Kidney epithelial cell (primary cell): Measurements from ENCODE around the gene SLC23A3. TPM values are rescaled to one million over a fixed set of nuclear protein-coding genes. Genes with fewer than 3 reads are reported as not detected.

Experiments used
- DNase-seq: peaks from one replicate; pipeline ENCODE4 v3.0.0-alpha.2; 2010; ENCODE audit warnings: low read depth
- H3K27me3 ChIP-seq: 2 replicates; pipeline ENCODE4 v1.6.0; 2011; ENCODE audit warnings: low read length; ENCODE audit not compliant: control insufficient read depth, insufficient read depth
- H3K36me3 ChIP-seq: 2 replicates; pipeline ENCODE4 v1.5.1; 2011; ENCODE audit warnings: low read length; ENCODE audit not compliant: control insufficient read depth, insufficient read depth
- H3K4me3 ChIP-seq: 2 replicates; pipeline ENCODE4 v1.5.1; 2011; ENCODE audit warnings: low read depth, mild to moderate bottlenecking, control low read depth, low read length
- total RNA-seq: library from RNA; depleted of rRNA; stranded (reverse); fragments of >200 nt; gene quantifications from 2 replicates; pipeline ENCODE4 v1.2.3, GENCODE V29; 2015
- TF ChIP-seq, protein P1 (sequence below): IDR thresholded peaks from 2 replicates; pipeline ENCODE4 v1.5.1; 2011; ENCODE audit warnings: mild to moderate bottlenecking, moderate library complexity, low read length, control low read depth, inconsistent platforms; ENCODE audit not compliant: insufficient read depth, poor library complexity, severe bottlenecking

SLC23A3 gene
- total RNA-seq, 1 donor from 2014 or later = 0.84 TPM

DNA sequence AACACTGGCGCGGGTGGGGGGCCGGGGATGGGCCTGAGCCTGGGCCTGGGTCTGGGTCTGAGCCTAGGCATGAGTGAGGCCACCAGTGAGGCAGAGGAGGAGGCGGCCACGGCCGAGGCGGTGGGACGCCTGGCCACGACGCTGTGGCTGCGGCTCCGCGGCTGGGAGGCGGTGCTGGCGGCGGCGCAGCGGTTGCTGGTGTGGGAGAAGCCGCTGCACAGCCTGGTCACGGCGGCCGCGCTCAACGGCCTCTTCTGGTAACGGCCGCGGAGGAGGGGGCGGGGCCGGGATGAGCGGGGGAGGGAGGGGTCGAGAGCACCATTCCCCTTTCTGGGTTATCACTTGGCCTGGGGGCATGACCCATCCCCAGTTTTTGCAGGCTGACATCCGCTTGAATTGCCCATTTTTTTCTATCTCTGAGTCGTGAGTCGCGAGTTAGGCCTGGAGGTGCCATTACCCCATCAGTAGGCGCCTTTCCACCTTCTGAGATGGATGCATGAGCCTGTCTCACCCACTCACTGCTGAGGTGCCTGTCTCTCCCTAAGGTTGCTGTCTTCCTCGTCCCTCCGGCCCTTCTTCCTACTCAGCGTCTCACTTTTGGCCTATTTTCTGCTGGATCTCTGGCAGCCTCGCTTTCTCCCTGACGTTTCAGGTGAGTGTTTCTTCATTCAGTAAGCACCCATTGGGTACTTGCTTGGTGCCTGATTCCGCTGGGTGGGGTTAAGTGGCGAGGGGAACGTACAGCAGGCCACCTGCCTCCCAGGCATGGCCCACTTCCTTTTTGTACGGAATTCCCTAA is 8.7 kb upstream of the SLC23A3 start:
- H3K4me3 ChIP-seq = peak overlapping the region; percentile 63
- DNase-seq = no peak
- TF ChIP-seq, protein P1, sequence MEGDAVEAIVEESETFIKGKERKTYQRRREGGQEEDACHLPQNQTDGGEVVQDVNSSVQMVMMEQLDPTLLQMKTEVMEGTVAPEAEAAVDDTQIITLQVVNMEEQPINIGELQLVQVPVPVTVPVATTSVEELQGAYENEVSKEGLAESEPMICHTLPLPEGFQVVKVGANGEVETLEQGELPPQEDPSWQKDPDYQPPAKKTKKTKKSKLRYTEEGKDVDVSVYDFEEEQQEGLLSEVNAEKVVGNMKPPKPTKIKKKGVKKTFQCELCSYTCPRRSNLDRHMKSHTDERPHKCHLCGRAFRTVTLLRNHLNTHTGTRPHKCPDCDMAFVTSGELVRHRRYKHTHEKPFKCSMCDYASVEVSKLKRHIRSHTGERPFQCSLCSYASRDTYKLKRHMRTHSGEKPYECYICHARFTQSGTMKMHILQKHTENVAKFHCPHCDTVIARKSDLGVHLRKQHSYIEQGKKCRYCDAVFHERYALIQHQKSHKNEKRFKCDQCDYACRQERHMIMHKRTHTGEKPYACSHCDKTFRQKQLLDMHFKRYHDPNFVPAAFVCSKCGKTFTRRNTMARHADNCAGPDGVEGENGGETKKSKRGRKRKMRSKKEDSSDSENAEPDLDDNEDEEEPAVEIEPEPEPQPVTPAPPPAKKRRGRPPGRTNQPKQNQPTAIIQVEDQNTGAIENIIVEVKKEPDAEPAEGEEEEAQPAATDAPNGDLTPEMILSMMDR = no peak

DNA sequence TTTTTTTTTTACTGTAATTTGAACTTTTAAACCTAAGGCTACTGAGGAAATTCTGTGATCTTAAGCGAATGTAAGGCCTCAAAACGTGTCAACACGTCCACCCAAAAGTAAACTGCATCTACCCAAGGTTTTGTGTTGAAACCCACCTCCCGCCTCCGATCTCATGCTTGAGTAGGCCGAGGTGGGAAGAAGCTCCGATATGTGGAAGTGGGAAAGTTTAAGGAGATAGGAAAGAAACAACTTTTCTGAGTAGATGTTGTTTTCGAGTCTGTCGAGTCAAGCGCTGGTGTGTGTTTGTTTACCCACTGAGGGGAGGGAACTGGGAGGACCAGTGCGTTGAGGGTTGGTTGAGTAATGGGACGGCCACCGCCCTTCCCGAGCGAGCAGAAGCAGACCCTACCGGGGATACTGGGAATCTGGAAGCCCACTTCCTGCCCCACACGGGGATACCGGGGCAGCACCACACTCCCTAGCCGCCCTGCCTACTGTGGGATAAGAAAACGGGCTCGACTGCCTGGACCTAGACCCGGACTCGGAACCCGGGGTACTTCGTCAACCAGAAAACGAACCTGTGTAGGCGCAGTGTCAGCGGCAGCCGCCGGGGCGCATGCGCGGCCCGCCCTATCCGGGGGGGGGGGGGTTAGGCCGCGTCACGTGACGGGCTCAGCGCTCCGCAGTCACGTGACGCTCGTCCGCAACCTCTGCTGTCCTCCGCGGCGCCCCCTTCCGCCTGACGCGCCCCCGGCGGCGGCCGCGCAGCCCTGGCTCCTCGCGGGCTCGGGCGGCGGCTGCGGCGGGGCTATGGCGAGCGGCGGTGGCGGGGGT is 7.9 kb upstream of the SLC23A3 start, which contains the start of gene RETREG2:
Gene RETREG2 (plus strand): TSS at position 724 of the 825 bp plus-strand sequence. CDS start 78 bp downstream, at position 802.
- no peak for DNase-seq
- TF ChIP-seq, protein P1 = no peak
- Histone ChIP-seq H3K27me3 (no peaks in the 10 kb centered on the region), H3K4me3 (peak within 1 kb of the TSS; percentile 63), H3K36me3 (no peaks in the 10 kb centered on the region)

More for the DNA sequence above, 8.7 kb upstream of the SLC23A3 start:
- H3K36me3 ChIP-seq = peaks cover 2% of the 10 kb centered on the region
- no peaks in the 10 kb centered on the region for H3K27me3 ChIP-seq

GRCh38 chr2:219176818-219177551 is 7.2 kb upstream of the SLC23A3 start, which contains the start of gene CNPPD1:
TSS of gene CNPPD1 (minus strand) at chr2:219176925. CDS start at chr2:219176828, 97 bp downstream.
- H3K27me3 ChIP-seq = no peaks in the 10 kb centered on the region
- no peak for DNase-seq
- peak within 1 kb of the TSS; percentile 63 for H3K4me3 ChIP-seq
- TF ChIP-seq, protein P1 = no peak
- no peaks in the 10 kb centered on the region for H3K36me3 ChIP-seq

DNA sequence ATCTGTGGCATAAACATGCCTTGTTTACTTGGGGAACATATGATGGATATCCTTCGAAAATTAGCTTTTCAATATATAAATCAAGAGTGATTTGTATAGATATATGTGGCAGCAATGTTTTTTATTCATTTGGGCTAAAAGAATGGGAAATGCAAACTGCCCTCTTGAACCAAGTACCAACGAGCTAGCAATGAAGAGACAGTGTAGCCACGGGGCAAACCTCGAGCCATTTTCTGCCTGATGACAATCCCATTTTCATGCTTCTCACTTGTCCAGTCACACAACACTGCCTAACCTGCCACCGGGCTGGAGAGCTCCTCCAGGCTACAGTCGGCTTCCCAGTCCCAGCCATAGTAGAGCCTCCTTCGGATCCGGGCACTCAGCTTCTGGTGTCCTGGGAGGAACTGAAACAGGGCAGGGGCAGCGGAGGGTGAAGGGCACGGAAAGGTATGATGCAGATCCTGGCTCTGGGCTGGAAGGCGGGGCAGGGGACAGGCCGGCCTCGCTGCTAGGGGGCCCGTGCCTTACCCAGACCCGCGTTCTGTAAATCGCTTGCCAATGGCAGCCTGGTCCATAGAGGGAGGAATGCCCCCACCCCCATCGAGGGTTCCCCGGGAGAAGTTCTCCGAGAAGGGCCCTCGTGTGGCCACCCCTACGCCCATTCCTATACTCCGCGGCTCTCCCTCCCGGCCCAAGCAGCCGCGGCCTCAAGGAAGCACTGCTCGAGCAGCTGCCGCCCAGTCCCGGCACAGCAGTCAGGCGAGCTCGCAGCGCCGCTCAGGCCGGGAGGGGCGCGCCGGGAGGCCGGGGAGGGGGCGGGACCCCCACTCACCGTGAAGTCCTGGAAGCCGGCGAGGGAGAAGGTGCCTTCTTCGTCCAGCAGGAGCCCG is 6.3 kb upstream of the SLC23A3 start:
- no peaks in the 10 kb centered on the region for H3K36me3 ChIP-seq
- no peak for DNase-seq
- TF ChIP-seq, protein P1 = peak; percentile 4
- peak overlapping the region; percentile 63 for H3K4me3 ChIP-seq
- H3K27me3 ChIP-seq = no peaks in the 10 kb centered on the region

GRCh38 chr2:219175486-219175885 is 5.7 kb upstream of the SLC23A3 start:
- TF ChIP-seq, protein P1 = no peak
- H3K4me3 ChIP-seq = no peak overlapping the region
- H3K36me3 ChIP-seq = no peaks in the 10 kb centered on the region
- no peak for DNase-seq
- no peaks in the 10 kb centered on the region for H3K27me3 ChIP-seq
